Measurements from ENCODE around the gene CMTR2.

Gene CMTR2

DNA sequence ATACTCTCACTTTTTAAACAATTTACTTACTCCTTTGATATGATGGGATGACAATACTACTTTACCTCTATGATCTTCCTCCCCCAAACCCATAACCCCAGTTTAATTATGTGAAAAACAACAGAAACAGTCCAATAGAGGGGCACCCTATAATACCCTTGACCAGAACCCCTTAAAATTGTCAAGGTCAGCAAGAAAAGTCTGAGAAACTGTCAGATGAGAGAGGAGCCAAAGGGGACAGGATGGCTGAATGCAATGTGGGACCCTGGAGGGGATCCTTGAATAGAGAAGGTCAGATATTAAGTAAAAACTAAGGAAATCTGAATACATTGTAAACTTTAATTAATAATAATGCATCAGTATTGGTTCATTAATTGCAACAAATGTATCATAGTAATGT, 42.9 kb downstream of the CMTR2 start:
- FAIRE-seq, result no peak

DNA sequence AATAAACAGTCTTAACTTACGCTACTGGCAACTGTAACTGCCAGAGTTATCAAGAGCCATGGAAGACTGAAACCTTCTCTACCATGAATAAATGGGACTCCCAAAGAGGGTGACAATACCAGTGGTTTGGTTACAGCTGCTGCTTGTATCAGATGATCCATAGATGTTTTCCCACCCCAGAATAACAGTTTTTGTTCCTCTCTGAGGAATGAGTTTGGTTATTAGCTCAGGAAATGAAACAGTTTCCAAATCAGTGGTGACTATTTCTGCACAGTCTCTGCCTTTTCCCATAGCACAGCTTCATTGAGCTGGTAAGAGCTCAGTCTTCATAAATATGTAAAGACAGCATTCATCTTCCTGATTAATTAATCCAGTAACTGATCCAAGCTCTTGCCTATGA, 44.7 kb downstream of the CMTR2 start:
- no peak for FAIRE-seq
- TF ChIP-seq, protein P1, sequence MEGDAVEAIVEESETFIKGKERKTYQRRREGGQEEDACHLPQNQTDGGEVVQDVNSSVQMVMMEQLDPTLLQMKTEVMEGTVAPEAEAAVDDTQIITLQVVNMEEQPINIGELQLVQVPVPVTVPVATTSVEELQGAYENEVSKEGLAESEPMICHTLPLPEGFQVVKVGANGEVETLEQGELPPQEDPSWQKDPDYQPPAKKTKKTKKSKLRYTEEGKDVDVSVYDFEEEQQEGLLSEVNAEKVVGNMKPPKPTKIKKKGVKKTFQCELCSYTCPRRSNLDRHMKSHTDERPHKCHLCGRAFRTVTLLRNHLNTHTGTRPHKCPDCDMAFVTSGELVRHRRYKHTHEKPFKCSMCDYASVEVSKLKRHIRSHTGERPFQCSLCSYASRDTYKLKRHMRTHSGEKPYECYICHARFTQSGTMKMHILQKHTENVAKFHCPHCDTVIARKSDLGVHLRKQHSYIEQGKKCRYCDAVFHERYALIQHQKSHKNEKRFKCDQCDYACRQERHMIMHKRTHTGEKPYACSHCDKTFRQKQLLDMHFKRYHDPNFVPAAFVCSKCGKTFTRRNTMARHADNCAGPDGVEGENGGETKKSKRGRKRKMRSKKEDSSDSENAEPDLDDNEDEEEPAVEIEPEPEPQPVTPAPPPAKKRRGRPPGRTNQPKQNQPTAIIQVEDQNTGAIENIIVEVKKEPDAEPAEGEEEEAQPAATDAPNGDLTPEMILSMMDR (IDR thresholded peaks at IDR 0.05; ENCODE audit: insufficient read depth, missing control alignments), result no peak
- DNase-seq (ENCODE audit: insufficient read length, low spot score), result no peak

More for the DNA sequence above, 42.9 kb downstream of the CMTR2 start:
- no peak for DNase-seq (ENCODE audit: insufficient read length, low spot score)
- TF ChIP-seq, protein P1 (IDR thresholded peaks at IDR 0.05; ENCODE audit: insufficient read depth, missing control alignments), result no peak

- FAIRE-seq (no peak), DNase-seq (ENCODE audit: insufficient read length, low spot score) (no peak)
- TF ChIP-seq, protein P1 (IDR thresholded peaks at IDR 0.05; ENCODE audit: insufficient read depth, missing control alignments), result no peak
Observed at GRCh38 chr16:71242601-71243000, 46.6 kb downstream of the CMTR2 start.

DNA sequence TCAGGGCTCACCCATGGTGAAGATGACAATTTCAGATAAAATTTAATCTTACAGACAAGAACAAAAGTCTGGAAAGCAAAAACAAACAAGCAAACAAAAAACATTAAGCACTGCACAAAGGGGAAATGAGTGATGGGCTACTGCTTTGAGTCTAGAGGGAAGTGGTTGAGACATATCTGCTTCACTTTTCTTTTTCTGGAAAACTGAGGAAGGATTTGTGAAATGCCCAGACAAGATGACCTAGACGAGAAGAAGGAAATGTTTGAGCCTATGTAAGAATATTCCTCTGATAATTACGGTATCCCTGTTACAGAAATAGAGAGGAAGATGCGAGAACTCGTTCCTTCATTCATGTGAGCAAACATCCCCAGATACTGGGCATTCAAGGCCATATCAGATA, 47.2 kb downstream of the CMTR2 start:
- FAIRE-seq (no peak), DNase-seq (ENCODE audit: insufficient read length, low spot score) (no peak)
- TF ChIP-seq, protein P1 (IDR thresholded peaks at IDR 0.05; ENCODE audit: insufficient read depth, missing control alignments), result no peak
